Epithelial cell of proximal tubule (primary cell): Measurements from ENCODE around the gene NHS. TPM values are rescaled to one million over a fixed set of nuclear protein-coding genes. Genes with fewer than 3 reads are reported as not detected.
A peak's percentile ranks its signal among the peaks of the same experiment; 100 is the strongest.

Experiments used
- DNase-seq: peaks from one replicate; pipeline ENCODE4 v3.0.0-alpha.2; 2011; ENCODE audit warnings: low read depth
- H3K4me3 ChIP-seq: 2 replicates; pipeline ENCODE4 v1.5.1; 2011; ENCODE audit warnings: low read depth, mild to moderate bottlenecking, low read length
- total RNA-seq: library from RNA; depleted of rRNA; stranded (reverse); fragments of >200 nt; gene quantifications from 2 replicates; pipeline ENCODE4 v1.2.3, GENCODE V29; 2015
- TF ChIP-seq, protein P1 (sequence below): conservative IDR thresholded peaks from 2 replicates; pipeline ENCODE4 v1.5.1; 2012; ENCODE audit warnings: low read depth, mild to moderate bottlenecking, low read length

NHS gene
- total RNA-seq, 1 donor from 2014 or later = 7.6 TPM

DNA sequence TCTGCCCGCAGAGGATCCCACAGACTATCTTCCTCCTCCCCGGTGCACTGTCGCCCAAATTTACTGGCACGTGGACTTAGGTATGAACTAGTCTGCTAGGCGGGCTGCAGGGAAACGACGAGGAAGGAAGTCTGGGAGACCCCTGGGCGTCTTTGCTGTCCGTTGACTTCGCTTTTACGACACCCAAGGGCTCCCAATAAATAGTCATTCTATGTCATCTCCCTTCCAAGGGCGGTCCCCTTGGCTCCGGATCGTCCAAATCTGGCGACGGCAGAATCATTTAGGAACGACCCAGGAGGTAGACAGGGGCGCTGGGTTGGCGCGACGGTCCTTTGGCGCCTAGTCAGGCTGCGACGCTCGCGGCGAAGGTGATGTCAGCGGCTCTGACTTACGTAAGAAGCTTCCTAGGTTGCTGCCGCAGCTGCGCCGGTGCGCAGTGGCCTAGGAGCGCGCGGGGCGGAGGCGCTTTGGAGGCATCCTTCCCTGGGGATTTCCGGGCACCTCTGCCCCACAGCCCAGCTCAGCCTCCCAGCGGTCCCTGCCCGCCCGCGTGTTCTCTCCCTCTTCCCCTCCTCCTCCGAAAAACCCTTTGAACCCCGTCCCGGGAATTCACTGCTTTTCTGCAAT, 2.2 kb downstream of the NHS start:
- DNase-seq = no peak
- H3K4me3 ChIP-seq = peak overlapping the region; percentile 77
- TF ChIP-seq, protein P1, sequence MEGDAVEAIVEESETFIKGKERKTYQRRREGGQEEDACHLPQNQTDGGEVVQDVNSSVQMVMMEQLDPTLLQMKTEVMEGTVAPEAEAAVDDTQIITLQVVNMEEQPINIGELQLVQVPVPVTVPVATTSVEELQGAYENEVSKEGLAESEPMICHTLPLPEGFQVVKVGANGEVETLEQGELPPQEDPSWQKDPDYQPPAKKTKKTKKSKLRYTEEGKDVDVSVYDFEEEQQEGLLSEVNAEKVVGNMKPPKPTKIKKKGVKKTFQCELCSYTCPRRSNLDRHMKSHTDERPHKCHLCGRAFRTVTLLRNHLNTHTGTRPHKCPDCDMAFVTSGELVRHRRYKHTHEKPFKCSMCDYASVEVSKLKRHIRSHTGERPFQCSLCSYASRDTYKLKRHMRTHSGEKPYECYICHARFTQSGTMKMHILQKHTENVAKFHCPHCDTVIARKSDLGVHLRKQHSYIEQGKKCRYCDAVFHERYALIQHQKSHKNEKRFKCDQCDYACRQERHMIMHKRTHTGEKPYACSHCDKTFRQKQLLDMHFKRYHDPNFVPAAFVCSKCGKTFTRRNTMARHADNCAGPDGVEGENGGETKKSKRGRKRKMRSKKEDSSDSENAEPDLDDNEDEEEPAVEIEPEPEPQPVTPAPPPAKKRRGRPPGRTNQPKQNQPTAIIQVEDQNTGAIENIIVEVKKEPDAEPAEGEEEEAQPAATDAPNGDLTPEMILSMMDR = no peak

DNA sequence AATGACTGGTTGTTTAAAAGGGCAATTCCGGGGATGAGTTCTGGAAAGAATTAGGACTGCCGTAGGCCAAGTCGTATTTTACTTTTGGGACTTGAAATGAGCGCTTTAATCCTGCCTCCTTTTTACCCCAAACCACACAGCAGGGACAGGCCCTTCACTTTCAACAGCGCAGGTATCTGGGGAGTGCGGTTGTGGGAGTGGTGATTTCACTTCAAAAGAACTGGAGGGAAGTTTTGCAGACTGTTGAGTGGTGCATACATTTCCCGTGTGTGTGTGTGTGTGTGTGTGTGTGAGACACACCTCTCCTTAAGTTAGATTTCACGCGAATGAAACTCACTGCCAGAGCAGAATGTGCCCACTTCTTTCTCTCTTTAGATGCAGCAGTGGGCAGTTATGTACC, 2.8 kb downstream of the NHS start:
- TF ChIP-seq, protein P1 = no peak
- H3K4me3 ChIP-seq = peak overlapping the region; percentile 77
- DNase-seq = no peak

DNA sequence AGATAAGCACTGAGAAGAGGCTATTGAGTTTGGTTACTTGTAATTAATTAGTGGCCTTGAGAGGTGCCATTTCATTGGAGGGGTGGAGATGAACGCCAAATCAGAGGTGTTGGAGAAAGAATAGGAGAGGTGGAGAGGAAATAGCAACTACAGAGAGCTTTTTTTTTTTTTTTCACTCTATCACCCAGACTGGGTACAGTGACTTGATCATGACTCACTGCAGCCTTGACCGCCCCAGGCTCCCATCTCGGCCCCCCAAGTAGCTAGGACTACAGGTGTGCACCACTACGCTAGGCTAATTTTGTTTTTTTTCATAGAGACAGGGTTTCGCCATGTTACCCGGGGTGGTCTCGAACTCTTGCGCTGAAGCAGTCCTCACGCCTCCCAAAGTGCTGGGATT, 5.2 kb downstream of the NHS start:
- DNase-seq = no peak
- no peak overlapping the region for H3K4me3 ChIP-seq
- TF ChIP-seq, protein P1 = no peak

DNA sequence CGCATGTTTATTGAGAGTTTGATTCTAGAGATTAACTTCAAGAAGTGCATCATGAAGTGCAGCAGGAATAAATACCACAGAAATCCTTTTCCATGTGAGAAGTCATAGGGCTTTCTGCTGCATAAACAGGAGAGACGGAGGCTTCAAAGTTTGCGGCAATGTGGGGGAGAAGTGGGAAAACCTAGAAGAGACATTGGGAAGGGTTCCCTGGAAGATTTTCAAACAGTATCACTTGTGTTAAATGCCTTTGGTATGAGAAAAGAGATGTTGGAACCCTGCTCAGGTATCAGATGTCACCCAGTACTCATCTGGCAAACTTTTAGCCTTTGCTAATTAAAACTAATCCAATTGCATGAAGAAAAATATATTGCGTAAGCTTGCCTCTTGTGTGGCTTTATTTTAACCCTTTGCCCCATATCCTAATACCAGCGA, 15.4 kb downstream of the NHS start:
- H3K4me3 ChIP-seq = no peak overlapping the region
- no peak for DNase-seq
- TF ChIP-seq, protein P1 = no peak

DNA sequence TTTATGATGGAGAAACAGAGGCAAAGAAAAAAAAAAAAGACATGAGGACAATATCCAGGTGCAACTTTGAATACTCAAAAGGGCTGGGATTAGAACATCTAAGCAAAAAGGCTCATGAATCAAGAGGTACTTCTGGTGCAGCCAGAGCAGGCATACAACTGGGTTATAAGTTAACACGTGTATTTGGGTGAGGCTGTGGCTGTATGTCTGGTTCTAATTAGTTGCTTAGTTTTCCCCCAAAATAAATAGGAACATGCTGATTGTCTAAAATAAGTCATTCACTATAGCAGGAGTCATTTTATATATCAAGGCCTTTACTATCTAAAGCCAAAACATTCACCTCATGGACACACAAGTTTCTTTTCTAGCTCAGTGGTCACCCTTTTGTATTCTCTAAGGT, 20.2 kb downstream of the NHS start:
- DNase-seq = no peak
- no peak overlapping the region for H3K4me3 ChIP-seq
- TF ChIP-seq, protein P1 = no peak

DNA sequence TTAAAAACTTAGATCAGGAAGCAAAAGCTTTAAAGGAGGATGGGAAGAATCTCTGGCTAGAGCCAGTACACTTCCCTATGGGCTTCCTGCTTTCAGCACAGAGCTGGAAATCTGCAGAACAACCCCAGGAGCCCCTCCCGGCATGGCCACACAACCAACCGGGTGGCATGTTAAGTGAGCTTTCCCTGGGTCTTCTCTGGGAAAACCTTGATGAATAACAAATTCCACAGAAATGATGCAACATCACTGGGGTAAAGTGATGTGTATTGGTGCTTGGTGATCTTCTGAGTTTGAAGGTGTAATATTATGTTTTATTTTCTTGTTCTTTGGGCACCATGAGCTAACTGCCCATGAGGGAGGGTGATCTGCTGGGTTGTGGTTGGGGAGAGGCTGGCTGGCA, 22.1 kb downstream of the NHS start:
- DNase-seq = no peak
- no peak overlapping the region for H3K4me3 ChIP-seq
- TF ChIP-seq, protein P1 = no peak

DNA sequence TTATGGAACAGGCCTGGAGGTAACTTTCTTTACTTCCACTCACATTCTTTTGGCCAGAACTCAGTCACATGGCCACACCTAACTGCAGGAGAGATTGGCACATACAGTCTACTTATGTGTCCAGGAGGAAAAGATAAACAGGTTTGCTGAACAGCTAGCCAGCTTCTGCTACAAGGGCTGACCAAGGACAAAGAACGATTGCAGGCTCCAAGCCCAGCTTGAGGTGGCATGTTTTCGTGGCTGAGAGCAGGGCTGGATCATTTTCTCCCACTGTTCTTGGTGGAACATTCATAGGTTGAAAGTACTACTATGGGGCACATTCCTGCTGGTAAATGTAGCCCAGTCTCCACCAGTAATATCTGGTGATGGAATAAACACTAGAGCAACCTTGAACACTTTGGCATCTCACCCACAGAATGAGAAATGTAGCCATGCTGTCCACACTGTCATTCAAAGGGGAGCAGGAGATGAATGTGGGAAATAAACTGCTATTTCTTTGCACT, 28.2 kb downstream of the NHS start:
- no peak for DNase-seq
- TF ChIP-seq, protein P1 = no peak

More for the DNA sequence above, 28.2 kb downstream of the NHS start:
- no peak overlapping the region for H3K4me3 ChIP-seq
